Neural progenitor cell (in vitro differentiated cells): ENCODE data around the gene PERP. TPM values are rescaled to one million over a fixed set of nuclear protein-coding genes. Genes with fewer than 3 reads are reported as not detected.
"Not testable (repeated sequence)": the region's sequence is repeated elsewhere in the genome, so short reads cannot be mapped to it uniquely, and the experiment has no call there.

ENCODE experiments used
- DNase-seq: peaks from one replicate; pipeline ENCODE4 v3.0.0-alpha.2; 2016; ENCODE audit warnings: low spot score
- H2AFZ ChIP-seq: fragments of 200-600 bp; sonication (generic); replicated peaks from 2 replicates; pipeline ENCODE4 v1.6.1; 2016; ENCODE audit warnings: antibody characterized with exemption
- H3F3A ChIP-seq: fragments of 200-600 bp; sonication (generic); 2 replicates; pipeline ENCODE4 v1.6.1; 2016; ENCODE audit warnings: antibody characterized with exemption, low read depth
- H3K27ac ChIP-seq: fragments of 200-600 bp; sonication (generic); 2 replicates; pipeline ENCODE4 v1.5.1; 2016; ENCODE audit warnings: mild to moderate bottlenecking
- H3K27me3 ChIP-seq: fragments of 200-600 bp; sonication (generic); 2 replicates; pipeline ENCODE4 v1.6.1; 2016; ENCODE audit warnings: mild to moderate bottlenecking, moderate library complexity
- H3K36me3 ChIP-seq: fragments of 200-600 bp; sonication (generic); 2 replicates; pipeline ENCODE4 v1.5.1; 2016
- H3K4me1 ChIP-seq: fragments of 200-600 bp; sonication (generic); 2 replicates; pipeline ENCODE4 v1.6.1; 2016; ENCODE audit warnings: mixed run types
- H3K4me2 ChIP-seq: fragments of 200-600 bp; sonication (generic); 2 replicates; pipeline ENCODE4 v1.6.1; 2016
- H3K4me3 ChIP-seq: fragments of 200-600 bp; sonication (generic); 2 replicates; pipeline ENCODE4 v1.5.1; 2016
- H3K79me2 ChIP-seq: fragments of 200-600 bp; sonication (generic); 2 replicates; pipeline ENCODE4 v1.6.1; 2016; ENCODE audit warnings: low read depth
- H3K9ac ChIP-seq: fragments of 200-600 bp; sonication (generic); 2 replicates; pipeline ENCODE4 v1.6.1; 2016
- H3K9me3 ChIP-seq: fragments of 200-600 bp; sonication (generic); 2 replicates; pipeline ENCODE4 v1.5.1; 2016; ENCODE audit warnings: low read depth
- H4K20me1 ChIP-seq: fragments of 200-600 bp; sonication (generic); 2 replicates; pipeline ENCODE4 v1.6.1; 2016; ENCODE audit warnings: low read depth
- H3K27ac Mint-ChIP-seq: 3 replicates; pipeline ENCODE4 v1.8.0; 2021; ENCODE audit warnings: mixed read lengths
- H3K27me3 Mint-ChIP-seq: 2 replicates; pipeline ENCODE4 v1.8.0; 2022; ENCODE audit warnings: low read depth, mild to moderate bottlenecking, inconsistent platforms, moderate library complexity, mixed read lengths; ENCODE audit not compliant: insufficient read depth
- H3K36me3 Mint-ChIP-seq: 3 replicates; pipeline ENCODE4 v1.8.0; 2021; ENCODE audit warnings: mixed read lengths
- H3K4me1 Mint-ChIP-seq: 3 replicates; pipeline ENCODE4 v1.8.0; 2021; ENCODE audit warnings: mixed read lengths
- H3K4me3 Mint-ChIP-seq: 3 replicates; pipeline ENCODE4 v1.8.0; 2021; ENCODE audit warnings: mild to moderate bottlenecking, moderate library complexity, mixed read lengths
- H3K9me3 Mint-ChIP-seq: 3 replicates; pipeline ENCODE4 v1.8.0; 2020; ENCODE audit warnings: mixed read lengths
- EZH2 ChIP-seq: fragments of 200-600 bp; sonication (generic); IDR thresholded peaks from 2 replicates; pipeline ENCODE4 v1.6.1; 2017; ENCODE audit warnings: antibody characterized with exemption, mild to moderate bottlenecking, moderate library complexity
- EZH2phosphoT487 ChIP-seq: fragments of 200-600 bp; sonication (generic); IDR thresholded peaks from 2 replicates; pipeline ENCODE4 v1.6.1; 2017; ENCODE audit warnings: antibody characterized with exemption
- total RNA-seq: library from RNA; depleted of rRNA; stranded (reverse); fragments of >200 nt; gene quantifications from 2 replicates; pipeline ENCODE4 v1.2.3, GENCODE V29; 2015; ENCODE audit warnings: low replicate concordance
- TF ChIP-seq, protein P1 (sequence below): fragments of 200-600 bp; sonication (generic); IDR thresholded peaks from 2 replicates; pipeline ENCODE4 v1.5.1; 2017; ENCODE audit warnings: antibody characterized with exemption, mild to moderate bottlenecking

Gene PERP
- total RNA-seq, 1 donor from 2014 or later = 35.4 TPM

DNA sequence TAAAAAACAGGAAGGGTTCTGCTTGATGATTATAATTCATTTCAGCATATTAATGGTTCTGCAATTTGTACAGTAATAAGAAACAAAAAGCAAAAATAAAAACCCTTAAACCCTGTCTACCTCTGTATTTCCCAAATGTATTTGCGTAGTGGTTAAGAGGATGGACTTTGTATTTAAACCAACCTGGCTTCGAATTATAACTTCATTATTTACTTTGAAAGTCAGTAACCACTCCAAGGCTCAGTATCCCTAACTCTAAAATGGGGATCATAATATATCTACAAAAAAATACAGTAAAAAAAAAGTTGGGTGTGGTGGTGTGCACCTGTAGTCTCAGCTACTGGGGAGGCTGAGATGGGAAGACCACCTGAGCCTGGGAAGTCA, 21.4 kb downstream of the PERP start:
- Mint-ChIP-seq H3K27me3 (peaks cover 2% of the 10 kb centered on the region), H3K4me1 (peaks cover 3% of the 10 kb centered on the region), H3K27ac (no peak overlapping the region), H3K36me3 (peaks cover 1% of the 10 kb centered on the region), H3K4me3 (no peak overlapping the region), H3K9me3 (peaks cover 3% of the 10 kb centered on the region)
- H3K27ac ChIP-seq = no peak overlapping the region
- no peaks in the 10 kb centered on the region for H3K36me3 ChIP-seq
- H3K4me1 ChIP-seq = peaks cover 13% of the 10 kb centered on the region
- no peaks in the 10 kb centered on the region for H4K20me1 ChIP-seq
- no peak for DNase-seq
- H3K9me3 ChIP-seq = no peaks in the 10 kb centered on the region
- peaks cover 11% of the 10 kb centered on the region for H3F3A ChIP-seq
- no peak overlapping the region for H2AFZ ChIP-seq
- H3K4me3 ChIP-seq = no peak overlapping the region
- H3K4me2 ChIP-seq = no peak overlapping the region
- no peaks in the 10 kb centered on the region for H3K27me3 ChIP-seq
- no peaks in the 10 kb centered on the region for H3K79me2 ChIP-seq
- TF ChIP-seq EZH2phosphoT487 (no peak), EZH2 (no peak)
- TF ChIP-seq, protein P1, sequence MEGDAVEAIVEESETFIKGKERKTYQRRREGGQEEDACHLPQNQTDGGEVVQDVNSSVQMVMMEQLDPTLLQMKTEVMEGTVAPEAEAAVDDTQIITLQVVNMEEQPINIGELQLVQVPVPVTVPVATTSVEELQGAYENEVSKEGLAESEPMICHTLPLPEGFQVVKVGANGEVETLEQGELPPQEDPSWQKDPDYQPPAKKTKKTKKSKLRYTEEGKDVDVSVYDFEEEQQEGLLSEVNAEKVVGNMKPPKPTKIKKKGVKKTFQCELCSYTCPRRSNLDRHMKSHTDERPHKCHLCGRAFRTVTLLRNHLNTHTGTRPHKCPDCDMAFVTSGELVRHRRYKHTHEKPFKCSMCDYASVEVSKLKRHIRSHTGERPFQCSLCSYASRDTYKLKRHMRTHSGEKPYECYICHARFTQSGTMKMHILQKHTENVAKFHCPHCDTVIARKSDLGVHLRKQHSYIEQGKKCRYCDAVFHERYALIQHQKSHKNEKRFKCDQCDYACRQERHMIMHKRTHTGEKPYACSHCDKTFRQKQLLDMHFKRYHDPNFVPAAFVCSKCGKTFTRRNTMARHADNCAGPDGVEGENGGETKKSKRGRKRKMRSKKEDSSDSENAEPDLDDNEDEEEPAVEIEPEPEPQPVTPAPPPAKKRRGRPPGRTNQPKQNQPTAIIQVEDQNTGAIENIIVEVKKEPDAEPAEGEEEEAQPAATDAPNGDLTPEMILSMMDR = no peak
- H3K9ac ChIP-seq = no peak overlapping the region

DNA sequence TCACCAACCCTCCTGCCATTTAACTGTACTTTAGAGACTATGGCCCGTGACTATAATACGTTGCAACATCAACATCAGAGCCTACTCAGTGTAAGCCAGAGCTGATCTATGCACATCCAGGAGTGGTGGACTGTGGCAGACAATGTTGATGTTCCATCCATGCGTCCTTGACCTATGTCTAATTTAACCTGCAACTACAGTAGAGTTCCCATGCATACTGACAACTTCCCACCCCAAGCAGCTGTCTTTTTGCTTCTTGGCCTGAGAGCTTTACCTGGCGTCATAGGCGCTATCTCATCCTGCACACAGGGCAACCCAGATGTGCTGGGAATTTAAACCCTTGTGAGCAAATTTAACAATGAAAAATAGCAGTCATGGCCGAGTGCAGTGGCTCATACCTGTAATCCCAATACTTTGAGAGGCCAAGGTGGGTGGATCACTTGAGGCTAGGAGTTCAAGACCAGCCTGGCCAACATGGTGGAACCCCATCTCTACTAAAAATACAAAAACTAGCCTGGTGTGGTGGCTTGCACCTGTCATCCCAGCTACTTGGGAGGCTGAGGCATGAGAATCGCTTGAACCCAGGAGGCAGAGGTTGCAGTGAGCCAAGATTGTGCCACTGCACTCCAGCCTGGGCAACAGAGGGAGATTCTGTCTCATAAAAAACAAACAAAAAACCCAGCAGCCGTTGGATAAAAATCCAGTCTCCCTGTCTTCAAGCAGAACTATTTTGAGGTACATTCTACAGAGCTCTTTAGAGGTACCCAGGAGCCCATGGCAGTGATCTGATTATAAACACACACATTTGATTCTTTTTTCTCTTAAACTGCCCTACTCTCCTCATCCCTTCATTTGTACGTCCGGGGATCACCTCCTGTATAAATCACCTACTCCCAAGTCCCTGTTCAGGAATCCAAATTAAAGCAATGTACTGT, 22.0 kb downstream of the PERP start:
- Histone ChIP-seq H3F3A (peaks cover 11% of the 10 kb centered on the region), H3K4me3 (no peak overlapping the region), H2AFZ (no peak overlapping the region), H3K36me3 (no peaks in the 10 kb centered on the region), H3K9me3 (no peaks in the 10 kb centered on the region), H4K20me1 (no peaks in the 10 kb centered on the region), H3K9ac (no peak overlapping the region), H3K79me2 (no peaks in the 10 kb centered on the region), H3K4me1 (peaks cover 13% of the 10 kb centered on the region), H3K27ac (no peak overlapping the region), H3K27me3 (no peaks in the 10 kb centered on the region), H3K4me2 (no peak overlapping the region)
- peak overlapping the region; percentile 25 for H3K27ac Mint-ChIP-seq
- H3K9me3 Mint-ChIP-seq = peaks cover 3% of the 10 kb centered on the region
- H3K36me3 Mint-ChIP-seq = peaks cover 1% of the 10 kb centered on the region
- peaks cover 3% of the 10 kb centered on the region for H3K4me1 Mint-ChIP-seq
- no peak overlapping the region for H3K4me3 Mint-ChIP-seq
- DNase-seq = no peak
- H3K27me3 Mint-ChIP-seq = peaks cover 2% of the 10 kb centered on the region
- TF ChIP-seq EZH2 (no peak), EZH2phosphoT487 (no peak)
- TF ChIP-seq, protein P1 = no peak

DNA sequence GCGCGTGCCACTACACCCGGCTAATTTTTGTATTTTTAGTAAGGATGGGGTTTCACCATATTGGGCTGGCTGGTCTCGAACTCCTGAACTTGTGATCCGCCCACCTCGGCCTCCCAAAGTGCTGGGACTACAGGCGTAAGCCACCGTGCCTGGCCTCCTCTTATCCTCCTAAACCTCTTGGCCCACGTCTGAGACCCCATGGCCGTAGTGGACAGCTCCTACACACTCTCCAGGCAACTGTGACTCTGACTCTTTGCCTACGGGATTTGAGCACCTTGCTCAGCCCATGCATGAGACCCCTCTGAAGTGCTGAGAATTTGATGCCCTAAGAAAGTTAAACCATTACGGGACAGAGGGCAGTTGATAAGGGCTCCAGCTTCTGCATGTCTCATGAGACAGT, 25.0 kb downstream of the PERP start:
- Mint-ChIP-seq H3K4me1 (peaks cover 3% of the 10 kb centered on the region), H3K9me3 (peaks cover 4% of the 10 kb centered on the region), H3K27ac (no peak overlapping the region), H3K27me3 (peaks cover 2% of the 10 kb centered on the region), H3K36me3 (no peaks in the 10 kb centered on the region), H3K4me3 (no peak overlapping the region)
- no peaks in the 10 kb centered on the region for H3K9me3 ChIP-seq
- H2AFZ ChIP-seq = no peak overlapping the region
- peaks cover 10% of the 10 kb centered on the region for H3K4me1 ChIP-seq
- H3K4me2 ChIP-seq = no peak overlapping the region
- H3K36me3 ChIP-seq = no peaks in the 10 kb centered on the region
- no peaks in the 10 kb centered on the region for H4K20me1 ChIP-seq
- H3F3A ChIP-seq = peaks cover 10% of the 10 kb centered on the region
- no peak for DNase-seq
- no peak overlapping the region for H3K9ac ChIP-seq
- no peaks in the 10 kb centered on the region for H3K27me3 ChIP-seq
- no peak overlapping the region for H3K27ac ChIP-seq
- H3K79me2 ChIP-seq = no peaks in the 10 kb centered on the region
- H3K4me3 ChIP-seq = no peak overlapping the region
- TF ChIP-seq, protein P1 = no peak
- TF ChIP-seq EZH2 = no peak
- TF ChIP-seq EZH2phosphoT487 = no peak

DNA sequence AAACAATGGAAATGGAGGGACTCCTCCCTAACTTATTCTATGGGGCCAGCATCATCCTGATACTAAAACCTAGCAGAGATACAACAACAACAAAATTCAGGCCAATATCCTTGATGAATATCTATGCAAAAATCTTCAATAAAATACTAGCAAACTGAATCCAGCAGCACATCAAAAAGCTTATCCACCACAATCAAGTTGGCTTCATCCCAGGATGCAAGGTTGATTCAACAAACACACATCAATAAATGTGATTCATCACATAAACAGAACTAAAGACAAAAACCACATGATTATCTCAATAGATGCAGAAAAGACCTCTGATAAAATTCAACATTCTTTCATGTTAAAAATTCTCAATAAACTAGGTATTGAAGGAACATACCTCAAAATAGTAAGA, 27.7 kb downstream of the PERP start:
- not testable (repeated sequence) for H3K27me3 Mint-ChIP-seq, H3K4me1 Mint-ChIP-seq

More for the DNA sequence above, 27.7 kb downstream of the PERP start:
- not testable (repeated sequence) for H3K4me2 ChIP-seq, H3K9ac ChIP-seq, H3K27me3 ChIP-seq, DNase-seq, H3K9me3 ChIP-seq, H3K36me3 Mint-ChIP-seq, H3K4me3 ChIP-seq, H3K27ac Mint-ChIP-seq, H3F3A ChIP-seq, H3K4me1 ChIP-seq, H2AFZ ChIP-seq, H3K79me2 ChIP-seq, H3K36me3 ChIP-seq, H4K20me1 ChIP-seq, H3K27ac ChIP-seq, H3K4me3 Mint-ChIP-seq
- peaks cover 18% of the 10 kb centered on the region for H3K9me3 Mint-ChIP-seq
